Progenitor cell of endocrine pancreas (in vitro differentiated cells): ENCODE results near the gene POM121L2. TPM values are rescaled to one million over a fixed set of nuclear protein-coding genes. Genes with fewer than 3 reads are reported as not detected.

Source experiments
- DNase-seq: peaks from one replicate; pipeline ENCODE4 v3.0.0; 2021; ENCODE audit warnings: low spot score; ENCODE audit not compliant: unreplicated experiment
- H3K27ac Mint-ChIP-seq: 2 replicates; pipeline ENCODE4 v1.8.0; 2021; ENCODE audit warnings: mild to moderate bottlenecking, moderate library complexity, mixed read lengths
- H3K27me3 Mint-ChIP-seq: 2 replicates; pipeline ENCODE4 v1.8.0; 2021; ENCODE audit warnings: mixed read lengths
- H3K36me3 Mint-ChIP-seq: 2 replicates; pipeline ENCODE4 v1.8.0; 2022; ENCODE audit warnings: mixed read lengths; ENCODE audit not compliant: insufficient read depth
- H3K4me1 Mint-ChIP-seq: 2 replicates; pipeline ENCODE4 v1.8.0; 2021; ENCODE audit warnings: low read depth, mixed read lengths
- H3K4me3 Mint-ChIP-seq: 2 replicates; pipeline ENCODE4 v1.8.0; 2021; ENCODE audit warnings: low read depth, mild to moderate bottlenecking, moderate library complexity, mixed read lengths
- H3K9me3 Mint-ChIP-seq: 2 replicates; pipeline ENCODE4 v1.8.0; 2021; ENCODE audit warnings: low read depth, mixed read lengths
- CTCF ChIP-seq: fragments of 200-600 bp; sonication (generic); IDR thresholded peaks from one replicate; pipeline ENCODE4 v1.5.0; 2021; ENCODE audit warnings: antibody characterized with exemption, mild to moderate bottlenecking; ENCODE audit not compliant: unreplicated experiment
- total RNA-seq: library from RNA; stranded (reverse); gene quantifications from 2 replicates; pipeline ENCODE4 v1.2.1, GENCODE V29; 2021

The POM121L2 gene
- total RNA-seq, 1 donor from 2014 or later: not detected

DNA sequence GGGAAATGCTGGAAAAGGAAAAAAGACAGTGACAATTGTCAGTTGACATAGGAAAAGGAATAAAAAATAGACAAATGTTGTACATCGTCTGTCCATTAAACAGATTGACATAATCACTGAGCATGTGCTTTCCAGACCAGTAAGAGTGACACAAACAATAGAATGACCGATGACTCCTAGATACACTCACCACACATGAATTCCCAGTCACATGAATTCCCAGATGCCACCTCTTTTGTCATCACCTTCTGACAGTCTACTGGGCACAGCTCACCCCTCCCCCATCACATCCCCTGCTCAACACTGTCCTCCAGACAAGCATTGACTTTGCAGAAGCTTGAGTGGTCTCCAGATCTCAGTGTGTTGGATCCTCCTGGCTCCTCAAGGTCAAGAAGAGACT lies 25.9 kb downstream of the POM121L2 start:
- no peak for DNase-seq
- Mint-ChIP-seq H3K4me1 (peaks cover 16% of the 10 kb centered on the region), H3K27ac (no peak overlapping the region), H3K27me3 (peaks cover 59% of the 10 kb centered on the region), H3K36me3 (no peaks in the 10 kb centered on the region), H3K9me3 (peaks cover 9% of the 10 kb centered on the region), H3K4me3 (no peak overlapping the region)
- no peak for TF ChIP-seq CTCF

- Mint-ChIP-seq H3K4me3 (no peak overlapping the region), H3K9me3 (peaks cover 9% of the 10 kb centered on the region), H3K4me1 (peaks cover 11% of the 10 kb centered on the region), H3K27ac (no peak overlapping the region), H3K36me3 (no peaks in the 10 kb centered on the region), H3K27me3 (peaks cover 43% of the 10 kb centered on the region)
- no peak for DNase-seq
- no peak for TF ChIP-seq CTCF
These were observed 28.8 kb downstream of the POM121L2 start for GRCh38 chr6:27283279-27283678.

- no peak for DNase-seq
- H3K27me3 Mint-ChIP-seq: peaks cover 38% of the 10 kb centered on the region
- H3K36me3 Mint-ChIP-seq: no peaks in the 10 kb centered on the region
These were observed 30.5 kb downstream of the POM121L2 start for GRCh38 chr6:27281569-27281968.

DNA sequence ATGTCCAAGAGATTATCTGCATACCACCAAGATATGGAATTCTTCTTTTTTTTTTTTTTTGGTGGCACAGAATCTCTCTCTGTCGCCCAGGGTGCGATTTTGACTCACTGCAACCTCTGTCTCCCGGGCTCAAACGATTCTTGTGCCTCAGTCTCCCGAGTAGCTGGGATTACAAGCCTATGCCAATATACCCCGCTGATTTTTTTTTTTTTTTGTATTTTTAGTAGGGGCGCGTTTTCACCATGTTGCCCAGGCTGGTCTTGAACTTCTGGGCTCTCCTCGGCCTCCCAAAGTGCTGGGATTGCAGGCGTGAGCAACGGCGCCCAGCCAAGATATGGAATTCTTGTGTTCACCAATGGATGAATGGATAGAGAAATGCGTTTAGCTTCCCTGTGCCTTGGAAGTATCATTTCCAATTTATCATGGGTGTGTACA lies 31.0 kb downstream of the POM121L2 start:
- Mint-ChIP-seq H3K27ac (no peak overlapping the region), H3K36me3 (no peaks in the 10 kb centered on the region), H3K9me3 (peaks cover 11% of the 10 kb centered on the region), H3K4me1 (peaks cover 5% of the 10 kb centered on the region), H3K27me3 (peaks cover 38% of the 10 kb centered on the region), H3K4me3 (peak overlapping the region; percentile 45)
- TF ChIP-seq CTCF: no peak
- DNase-seq: no peak

More at GRCh38 chr6:27281569-27281968, 30.5 kb downstream of the POM121L2 start:
- Mint-ChIP-seq H3K4me3 (no peak overlapping the region), H3K9me3 (peaks cover 11% of the 10 kb centered on the region), H3K27ac (no peak overlapping the region), H3K4me1 (peaks cover 5% of the 10 kb centered on the region)
- TF ChIP-seq CTCF: no peak

DNA sequence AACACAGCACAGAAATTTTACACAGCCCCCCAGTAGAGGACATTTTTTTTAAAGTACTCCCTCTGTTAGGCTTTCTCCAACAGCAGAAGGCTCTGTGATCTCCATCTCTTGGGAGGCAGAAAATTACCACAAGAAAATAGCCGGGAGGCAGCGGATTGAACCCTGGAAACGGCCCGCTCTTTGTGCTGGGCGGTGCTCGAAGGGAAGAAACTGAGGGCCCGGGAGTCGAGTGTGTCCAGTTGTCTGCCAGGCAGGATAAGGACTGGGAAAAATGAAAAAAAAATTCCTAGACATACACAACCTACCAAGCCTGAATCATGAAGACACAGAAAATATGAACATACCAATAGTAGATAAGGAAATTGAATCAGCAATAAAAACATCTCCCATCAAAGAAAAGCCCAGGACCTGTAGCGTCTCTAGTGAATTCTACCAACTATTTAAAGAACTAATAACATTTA lies 31.5 kb downstream of the POM121L2 start:
- peaks cover 5% of the 10 kb centered on the region for H3K4me1 Mint-ChIP-seq
- H3K27ac Mint-ChIP-seq: peak overlapping the region; percentile 96
- H3K9me3 Mint-ChIP-seq: peaks cover 11% of the 10 kb centered on the region
- H3K27me3 Mint-ChIP-seq: peaks cover 39% of the 10 kb centered on the region
- DNase-seq: no peak
- no peak for TF ChIP-seq CTCF
- H3K4me3 Mint-ChIP-seq: peak overlapping the region; percentile 88
- H3K36me3 Mint-ChIP-seq: no peaks in the 10 kb centered on the region
